GM12878 (cell line): ENCODE measurements around the gene CRTC3.

Experiments
- EZH2 ChIP-seq: IDR thresholded peaks from 2 replicates; pipeline ENCODE4 v1.6.1; 2012; ENCODE audit warnings: low read depth, mild to moderate bottlenecking, control low read depth, inconsistent platforms, low read length, borderline replicate concordance; ENCODE audit not compliant: control insufficient read depth
- JUND ChIP-seq: IDR thresholded peaks from 2 replicates; pipeline ENCODE4 v1.6.1; 2012; ENCODE audit warnings: low read depth, mild to moderate bottlenecking, low read length, improper control_type of control experiment, moderate library complexity
- POLR2A ChIP-seq: IDR thresholded peaks from 2 replicates; pipeline ENCODE4 v1.6.1; 2011; ENCODE audit warnings: low read depth, mild to moderate bottlenecking, low read length
- POLR2AphosphoS5 ChIP-seq: IDR thresholded peaks from 2 replicates; pipeline ENCODE4 v1.6.1; 2011; ENCODE audit warnings: mild to moderate bottlenecking, low read length, inconsistent platforms
- RFX5 ChIP-seq: IDR thresholded peaks from 2 replicates; pipeline ENCODE4 v1.6.1; 2011; ENCODE audit warnings: low read depth, low read length, improper control_type of control experiment
- TAF1 ChIP-seq: IDR thresholded peaks from 2 replicates; pipeline ENCODE4 v1.6.1; 2011; ENCODE audit warnings: mild to moderate bottlenecking, low read depth, low read length, borderline replicate concordance
- TARDBP ChIP-seq: IDR thresholded peaks from 2 replicates; pipeline ENCODE4 v1.6.1; 2016; ENCODE audit warnings: borderline replicate concordance
- TF ChIP-seq, protein P1 (sequence below): IDR thresholded peaks from 2 replicates; pipeline ENCODE4 v1.6.1; 2011; ENCODE audit warnings: low read depth, mild to moderate bottlenecking, low read length, moderate library complexity, borderline replicate concordance; ENCODE audit errors: extremely low read depth
- TF ChIP-seq, protein P2 (sequence below), 3 experiments: IDR thresholded peaks in 2 of 3; conservative IDR thresholded peaks in 1 of 3; 2 replicates each; pipeline ENCODE4 v1.5.1; 2011; ENCODE audit warnings: low read depth in 3 of 3, low read length in 3 of 3, mild to moderate bottlenecking in 3 of 3, control low read depth in 2 of 3, moderate library complexity in 2 of 3, inconsistent platforms in 1 of 3, mixed read lengths in 1 of 3; ENCODE audit not compliant: control insufficient read depth in 2 of 3, insufficient read depth in 1 of 3; ENCODE audit errors: extremely low read depth in 1 of 3

GRCh38 chr15:90599644-90600043 lies 69.9 kb downstream of the CRTC3 start:
- TF ChIP-seq, protein P1, sequence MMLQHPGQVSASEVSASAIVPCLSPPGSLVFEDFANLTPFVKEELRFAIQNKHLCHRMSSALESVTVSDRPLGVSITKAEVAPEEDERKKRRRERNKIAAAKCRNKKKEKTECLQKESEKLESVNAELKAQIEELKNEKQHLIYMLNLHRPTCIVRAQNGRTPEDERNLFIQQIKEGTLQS: no peak
- TF ChIP-seq, protein P2, sequence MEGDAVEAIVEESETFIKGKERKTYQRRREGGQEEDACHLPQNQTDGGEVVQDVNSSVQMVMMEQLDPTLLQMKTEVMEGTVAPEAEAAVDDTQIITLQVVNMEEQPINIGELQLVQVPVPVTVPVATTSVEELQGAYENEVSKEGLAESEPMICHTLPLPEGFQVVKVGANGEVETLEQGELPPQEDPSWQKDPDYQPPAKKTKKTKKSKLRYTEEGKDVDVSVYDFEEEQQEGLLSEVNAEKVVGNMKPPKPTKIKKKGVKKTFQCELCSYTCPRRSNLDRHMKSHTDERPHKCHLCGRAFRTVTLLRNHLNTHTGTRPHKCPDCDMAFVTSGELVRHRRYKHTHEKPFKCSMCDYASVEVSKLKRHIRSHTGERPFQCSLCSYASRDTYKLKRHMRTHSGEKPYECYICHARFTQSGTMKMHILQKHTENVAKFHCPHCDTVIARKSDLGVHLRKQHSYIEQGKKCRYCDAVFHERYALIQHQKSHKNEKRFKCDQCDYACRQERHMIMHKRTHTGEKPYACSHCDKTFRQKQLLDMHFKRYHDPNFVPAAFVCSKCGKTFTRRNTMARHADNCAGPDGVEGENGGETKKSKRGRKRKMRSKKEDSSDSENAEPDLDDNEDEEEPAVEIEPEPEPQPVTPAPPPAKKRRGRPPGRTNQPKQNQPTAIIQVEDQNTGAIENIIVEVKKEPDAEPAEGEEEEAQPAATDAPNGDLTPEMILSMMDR (IDR thresholded peaks at IDR 0.05 in 2 of 3, conservative IDR thresholded peaks at IDR 0.05 in 1 of 3; ENCODE audit: control insufficient read depth in 2 of 3, extremely low read depth in 1 of 3, insufficient read depth in 1 of 3, low read depth in 3 of 3, low read length in 3 of 3): no peak
- no peak for TF ChIP-seq TAF1
- no peak for TF ChIP-seq TARDBP
- TF ChIP-seq EZH2: no peak
- TF ChIP-seq POLR2A: no peak
- no peak for TF ChIP-seq JUND
- no peak for TF ChIP-seq RFX5
- TF ChIP-seq POLR2AphosphoS5: no peak
